ENCODE results near the gene TSPAN14.

DNA sequence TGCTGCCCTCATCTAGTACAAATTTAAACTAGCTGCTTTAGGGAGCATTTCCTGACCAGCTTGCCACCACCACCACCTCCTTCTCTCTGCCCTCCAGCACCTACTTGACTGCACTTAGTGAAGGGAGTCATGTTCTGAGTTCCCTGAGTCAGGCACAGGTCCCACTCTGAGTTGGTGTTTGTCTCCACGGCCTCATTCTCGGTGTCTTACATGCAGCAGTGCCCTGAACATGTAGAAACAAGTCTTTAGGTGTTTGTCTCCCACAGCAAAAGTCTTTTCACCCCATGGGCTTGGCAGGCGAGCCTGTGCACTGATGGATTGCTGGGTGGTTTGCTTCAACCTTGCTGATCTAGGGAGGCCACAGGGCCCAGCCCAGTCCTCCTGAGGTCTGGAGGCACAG lies 16.9 kb downstream of the TSPAN14 start:
- TF ChIP-seq, protein P1, sequence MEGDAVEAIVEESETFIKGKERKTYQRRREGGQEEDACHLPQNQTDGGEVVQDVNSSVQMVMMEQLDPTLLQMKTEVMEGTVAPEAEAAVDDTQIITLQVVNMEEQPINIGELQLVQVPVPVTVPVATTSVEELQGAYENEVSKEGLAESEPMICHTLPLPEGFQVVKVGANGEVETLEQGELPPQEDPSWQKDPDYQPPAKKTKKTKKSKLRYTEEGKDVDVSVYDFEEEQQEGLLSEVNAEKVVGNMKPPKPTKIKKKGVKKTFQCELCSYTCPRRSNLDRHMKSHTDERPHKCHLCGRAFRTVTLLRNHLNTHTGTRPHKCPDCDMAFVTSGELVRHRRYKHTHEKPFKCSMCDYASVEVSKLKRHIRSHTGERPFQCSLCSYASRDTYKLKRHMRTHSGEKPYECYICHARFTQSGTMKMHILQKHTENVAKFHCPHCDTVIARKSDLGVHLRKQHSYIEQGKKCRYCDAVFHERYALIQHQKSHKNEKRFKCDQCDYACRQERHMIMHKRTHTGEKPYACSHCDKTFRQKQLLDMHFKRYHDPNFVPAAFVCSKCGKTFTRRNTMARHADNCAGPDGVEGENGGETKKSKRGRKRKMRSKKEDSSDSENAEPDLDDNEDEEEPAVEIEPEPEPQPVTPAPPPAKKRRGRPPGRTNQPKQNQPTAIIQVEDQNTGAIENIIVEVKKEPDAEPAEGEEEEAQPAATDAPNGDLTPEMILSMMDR (IDR thresholded peaks at IDR 0.05) = no peak
- no peak for TF ChIP-seq EP300 (IDR thresholded peaks at IDR 0.05)
- TF ChIP-seq POLR2A (IDR thresholded peaks at IDR 0.05) = no peak
